Measurements from ENCODE around the gene CUX1.

Gene CUX1

GRCh38 chr7:101940151-101940550, 122.7 kb downstream of the CUX1 start:
- no peaks in the 10 kb centered on the region for H3K9me3 ChIP-seq
- no peak overlapping the region for H3K4me3 ChIP-seq (ENCODE audit: low read depth in 1 of 2, low read length in 1 of 2)
- no peak overlapping the region for H3K27ac ChIP-seq
- TF ChIP-seq, protein P1, sequence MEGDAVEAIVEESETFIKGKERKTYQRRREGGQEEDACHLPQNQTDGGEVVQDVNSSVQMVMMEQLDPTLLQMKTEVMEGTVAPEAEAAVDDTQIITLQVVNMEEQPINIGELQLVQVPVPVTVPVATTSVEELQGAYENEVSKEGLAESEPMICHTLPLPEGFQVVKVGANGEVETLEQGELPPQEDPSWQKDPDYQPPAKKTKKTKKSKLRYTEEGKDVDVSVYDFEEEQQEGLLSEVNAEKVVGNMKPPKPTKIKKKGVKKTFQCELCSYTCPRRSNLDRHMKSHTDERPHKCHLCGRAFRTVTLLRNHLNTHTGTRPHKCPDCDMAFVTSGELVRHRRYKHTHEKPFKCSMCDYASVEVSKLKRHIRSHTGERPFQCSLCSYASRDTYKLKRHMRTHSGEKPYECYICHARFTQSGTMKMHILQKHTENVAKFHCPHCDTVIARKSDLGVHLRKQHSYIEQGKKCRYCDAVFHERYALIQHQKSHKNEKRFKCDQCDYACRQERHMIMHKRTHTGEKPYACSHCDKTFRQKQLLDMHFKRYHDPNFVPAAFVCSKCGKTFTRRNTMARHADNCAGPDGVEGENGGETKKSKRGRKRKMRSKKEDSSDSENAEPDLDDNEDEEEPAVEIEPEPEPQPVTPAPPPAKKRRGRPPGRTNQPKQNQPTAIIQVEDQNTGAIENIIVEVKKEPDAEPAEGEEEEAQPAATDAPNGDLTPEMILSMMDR (IDR thresholded peaks at IDR 0.05): no peak
- H3K36me3 ChIP-seq: peaks cover 16% of the 10 kb centered on the region
- H3K27me3 ChIP-seq: no peaks in the 10 kb centered on the region
- H3K4me1 ChIP-seq (ENCODE audit: control insufficient read depth in 1 of 2, insufficient read depth in 1 of 2, low read depth in 1 of 2, low read length in 1 of 2): peaks cover 11 to 12% of the 10 kb centered on the region in 2 experiments

DNA sequence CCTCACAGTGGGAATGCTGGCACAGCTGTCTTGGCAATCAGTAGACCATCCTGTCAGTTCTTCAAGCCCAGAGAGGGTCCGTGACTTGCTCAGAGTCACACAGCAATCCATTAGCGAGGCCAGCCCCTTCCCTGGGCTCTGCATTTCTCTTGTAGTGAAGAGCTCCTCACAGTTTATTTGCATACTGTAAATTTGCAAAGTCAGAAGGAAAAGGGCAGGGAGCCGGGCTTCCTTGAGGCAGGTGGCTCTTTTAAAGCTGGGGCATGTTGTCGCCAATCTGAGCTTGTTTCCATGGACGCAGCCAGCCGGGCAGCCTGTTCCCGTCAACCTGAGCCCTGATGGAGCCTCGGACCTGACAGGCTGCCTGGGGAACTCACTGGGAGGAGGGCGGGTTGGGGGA, 123.4 kb downstream of the CUX1 start:
- peaks cover 9% of the 10 kb centered on the region for H3K36me3 ChIP-seq
- no peaks in the 10 kb centered on the region for H3K27me3 ChIP-seq
- no peak overlapping the region for H3K4me3 ChIP-seq (ENCODE audit: low read depth in 1 of 2, low read length in 1 of 2)

GRCh38 chr7:101941481-101942383, 124.3 kb downstream of the CUX1 start:
- no peaks in the 10 kb centered on the region for H3K9me3 ChIP-seq
- no peak overlapping the region for H3K27ac ChIP-seq
- TF ChIP-seq, protein P1 (IDR thresholded peaks at IDR 0.05): no peak
- H3K4me1 ChIP-seq (ENCODE audit: control insufficient read depth in 1 of 2, insufficient read depth in 1 of 2, low read depth in 1 of 2, low read length in 1 of 2): peaks cover 11 to 15% of the 10 kb centered on the region in 2 experiments
- no peaks in the 10 kb centered on the region for H3K27me3 ChIP-seq
- no peak overlapping the region for H3K4me3 ChIP-seq (ENCODE audit: low read depth in 1 of 2, low read length in 1 of 2)
- peaks cover 7% of the 10 kb centered on the region for H3K36me3 ChIP-seq

More for the DNA sequence above, 123.4 kb downstream of the CUX1 start:
- Histone ChIP-seq H3K9me3 (no peaks in the 10 kb centered on the region), H3K27ac (no peak overlapping the region), H3K4me1 (ENCODE audit: control insufficient read depth in 1 of 2, insufficient read depth in 1 of 2, low read depth in 1 of 2, low read length in 1 of 2) (peaks cover 11 to 15% of the 10 kb centered on the region in 2 experiments)
- TF ChIP-seq, protein P1 (IDR thresholded peaks at IDR 0.05): no peak

GRCh38 chr7:101942603-101943210, 125.3 kb downstream of the CUX1 start:
- Histone ChIP-seq H3K27ac (no peak overlapping the region), H3K9me3 (no peaks in the 10 kb centered on the region), H3K4me1 (ENCODE audit: control insufficient read depth in 1 of 2, insufficient read depth in 1 of 2, low read depth in 1 of 2, low read length in 1 of 2) (peaks cover 11 to 15% of the 10 kb centered on the region in 2 experiments), H3K27me3 (no peaks in the 10 kb centered on the region), H3K36me3 (peaks cover 7% of the 10 kb centered on the region), H3K4me3 (ENCODE audit: low read depth in 1 of 2, low read length in 1 of 2) (no peak overlapping the region)
- TF ChIP-seq, protein P1 (IDR thresholded peaks at IDR 0.05): no peak

DNA sequence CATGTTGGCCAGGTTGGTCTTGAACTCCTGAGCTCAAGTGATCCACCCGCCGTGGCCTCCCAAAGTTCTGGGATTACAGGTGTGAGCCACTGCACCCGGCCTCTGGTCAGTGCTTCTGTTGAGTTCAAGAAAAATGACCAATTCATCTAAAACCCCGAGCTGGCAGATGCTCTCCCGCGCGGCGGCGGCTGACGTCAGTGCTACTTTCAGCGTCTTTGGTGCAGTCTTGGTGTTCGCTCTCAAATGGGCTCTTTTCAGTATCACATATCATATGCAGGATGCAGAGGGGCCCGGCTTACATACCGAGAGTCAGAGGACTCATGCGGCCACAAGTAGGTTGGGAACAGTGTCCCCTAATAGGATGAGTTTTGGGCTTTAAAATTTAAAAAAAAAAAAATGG, 125.9 kb downstream of the CUX1 start:
- TF ChIP-seq, protein P1 (IDR thresholded peaks at IDR 0.05): no peak
- no peaks in the 10 kb centered on the region for H3K27me3 ChIP-seq
- no peaks in the 10 kb centered on the region for H3K9me3 ChIP-seq
- H3K4me1 ChIP-seq (ENCODE audit: control insufficient read depth in 1 of 2, insufficient read depth in 1 of 2, low read depth in 1 of 2, low read length in 1 of 2): peaks cover 11 to 15% of the 10 kb centered on the region in 2 experiments
- H3K36me3 ChIP-seq: peaks cover 7% of the 10 kb centered on the region
- H3K4me3 ChIP-seq (ENCODE audit: low read depth in 1 of 2, low read length in 1 of 2): no peak overlapping the region
- no peak overlapping the region for H3K27ac ChIP-seq

Data from neutrophil (primary cell).